SK-N-SH (cell line): ENCODE data around the gene MAP4K4. TPM values are rescaled to one million over a fixed set of nuclear protein-coding genes. Genes with fewer than 3 reads are reported as not detected.

ENCODE experiments used
- CTCF ChIA-PET: fragments of 300-600, 350-600 bp; formaldehyde crosslinking; extraction: SDS; loops from one replicate; lab custom pipeline; 2021; lab: Yijun Ruan, JAX
- POLR2A ChIA-PET: fragments of 350-600 bp; sonication (Branson Sonifier 250); formaldehyde crosslinking; extraction: SDS; loops from one replicate; lab custom pipeline; 2020; ENCODE audit warnings: antibody characterized with exemption, inconsistent platforms; lab: Yijun Ruan, JAX
- DNase-seq: peaks from one replicate; pipeline ENCODE4 v3.0.0; 2012
- H2AFZ ChIP-seq: fragments of 200-600 bp; sonication (generic); 2 replicates; pipeline ENCODE4 v1.8.1; 2016; ENCODE audit warnings: antibody characterized with exemption, mild to moderate bottlenecking, low read depth
- H3F3A ChIP-seq: fragments of 200-600 bp; sonication (generic); replicated peaks from 2 replicates; pipeline ENCODE3; 2016; ENCODE audit warnings: antibody characterized with exemption, mild to moderate bottlenecking; ENCODE audit not compliant: insufficient read depth
- H3K27ac ChIP-seq, 2 experiments: fragments of 200-500 bp in 1 of 2; fragments of 200-600 bp in 1 of 2; sonication (Bioruptor generic) in 1 of 2; sonication (generic), shearing (Covaris generic) in 1 of 2; 2 replicates each; pipeline versions ENCODE4 v1.5.1 to v1.6.1; 2014 to 2016; ENCODE audit warnings: low read depth in 2 of 2, inconsistent platforms in 1 of 2, low read length in 1 of 2, mild to moderate bottlenecking in 1 of 2, mixed read lengths in 1 of 2
- H3K27me3 ChIP-seq: fragments of 200-600 bp; sonication (generic), shearing (Covaris generic); 2 replicates; pipeline ENCODE4 v1.6.1; 2016; ENCODE audit warnings: mixed run types; ENCODE audit not compliant: insufficient read depth
- H3K36me3 ChIP-seq, 2 experiments: fragments of 200-500 bp in 1 of 2; fragments of 200-600 bp in 1 of 2; sonication (Bioruptor generic) in 1 of 2; sonication (generic) in 1 of 2; replicated peaks in 1 of 2; 2 replicates each; pipeline versions ENCODE3 to v1.5.1; 2014 to 2016; ENCODE audit warnings: low read length in 1 of 2, mild to moderate bottlenecking in 1 of 2; ENCODE audit not compliant: insufficient read depth in 2 of 2, control insufficient read depth in 1 of 2
- H3K4me1 ChIP-seq, 2 experiments: fragments of 200-500 bp in 1 of 2; fragments of 200-600 bp in 1 of 2; sonication (Bioruptor generic) in 1 of 2; sonication (generic), shearing (Covaris generic) in 1 of 2; 2 replicates each; pipeline versions ENCODE4 v1.5.1 to v1.6.1; 2014 to 2016; ENCODE audit warnings: low read depth in 1 of 2, low read length in 1 of 2, mixed run types in 1 of 2; ENCODE audit not compliant: insufficient read depth in 2 of 2, control insufficient read depth in 1 of 2
- H3K4me2 ChIP-seq: fragments of 200-600 bp; sonication (generic), shearing (Covaris generic); 2 replicates; pipeline ENCODE4 v1.6.1; 2017; ENCODE audit warnings: mixed run types
- H3K4me3 ChIP-seq, 2 experiments: fragments of 200-500 bp in 1 of 2; fragments of 200-600 bp in 1 of 2; sonication (Bioruptor generic) in 1 of 2; sonication (generic), shearing (Covaris generic) in 1 of 2; 2 replicates each; pipeline versions ENCODE4 v1.5.1 to v1.8.1; 2014 to 2016; ENCODE audit warnings: low read depth in 2 of 2, inconsistent platforms in 1 of 2, low read length in 1 of 2, mild to moderate bottlenecking in 1 of 2, mixed read lengths in 1 of 2, moderate library complexity in 1 of 2
- H3K79me2 ChIP-seq: fragments of 200-600 bp; sonication (generic); 2 replicates; pipeline ENCODE4 v1.8.1; 2017; ENCODE audit warnings: mild to moderate bottlenecking; ENCODE audit not compliant: insufficient read depth
- H3K9ac ChIP-seq: fragments of 200-600 bp; sonication (generic); 2 replicates; pipeline ENCODE4 v1.6.1; 2017; ENCODE audit warnings: mixed run types
- H3K9me2 ChIP-seq: fragments of 200-600 bp; sonication (generic); 2 replicates; pipeline ENCODE4 v1.6.1; 2017; ENCODE audit warnings: mixed run types
- H3K9me3 ChIP-seq: fragments of 200-600 bp; sonication (generic); 2 replicates; pipeline ENCODE4 v1.6.1; 2017; ENCODE audit warnings: mixed run types, mild to moderate bottlenecking, moderate library complexity
- H4K20me1 ChIP-seq: fragments of 200-600 bp; sonication (generic); 2 replicates; pipeline ENCODE4 v1.6.1; 2017; ENCODE audit warnings: mild to moderate bottlenecking, mixed run types; ENCODE audit not compliant: insufficient read depth
- ELF1 ChIP-seq: IDR thresholded peaks from 2 replicates; pipeline ENCODE4 v1.4.0; 2012
- EP300 ChIP-seq, 2 experiments: IDR thresholded peaks; 2 replicates each; pipeline versions ENCODE4 v1.4.0 to v1.6.1; 2012; ENCODE audit warnings: borderline replicate concordance in 1 of 2, low read depth in 1 of 2, low read length in 1 of 2
- FOSL2 ChIP-seq: IDR thresholded peaks from 2 replicates; pipeline ENCODE4 v1.4.0; 2012; ENCODE audit warnings: low read depth, mild to moderate bottlenecking, moderate library complexity, borderline replicate concordance
- GABPA ChIP-seq: IDR thresholded peaks from 2 replicates; pipeline ENCODE4 v1.4.0; 2012; ENCODE audit warnings: low read depth, mild to moderate bottlenecking
- GATA2 ChIP-seq: sonication (generic); formaldehyde crosslinking; IDR thresholded peaks from 2 replicates; pipeline ENCODE4 v1.5.0; 2020; ENCODE audit warnings: mild to moderate bottlenecking, missing genetic modification reagents
- MXI1 ChIP-seq: IDR thresholded peaks from 2 replicates; pipeline ENCODE4 v1.6.1; 2012; ENCODE audit warnings: mild to moderate bottlenecking, low read depth, low read length, improper control_type of control experiment
- NRF1 ChIP-seq: IDR thresholded peaks from 2 replicates; pipeline ENCODE4 v1.6.1; 2012; ENCODE audit warnings: low read depth, mild to moderate bottlenecking, low read length
- RAD21 ChIP-seq: IDR thresholded peaks from 2 replicates; pipeline ENCODE4 v1.6.1; 2012; ENCODE audit warnings: mild to moderate bottlenecking, low read length
- RCOR1 ChIP-seq: fragments of 150-350 bp; IDR thresholded peaks from 2 replicates; pipeline ENCODE4 v1.6.1; 2017; ENCODE audit warnings: antibody characterized with exemption, low read length
- RFX5 ChIP-seq: IDR thresholded peaks from 2 replicates; pipeline ENCODE4 v1.6.1; 2012; ENCODE audit warnings: mild to moderate bottlenecking, improper control_type of control experiment, low read length
- RXRA ChIP-seq: IDR thresholded peaks from 2 replicates; pipeline ENCODE4 v1.4.0; 2012; ENCODE audit warnings: low read depth, mild to moderate bottlenecking, borderline replicate concordance
- SMC3 ChIP-seq: IDR thresholded peaks from 2 replicates; pipeline ENCODE4 v1.6.1; 2012; ENCODE audit warnings: low read depth, low read length, improper control_type of control experiment
- TAF1 ChIP-seq: IDR thresholded peaks from 2 replicates; pipeline ENCODE4 v1.6.1; 2012; ENCODE audit warnings: low read depth, mild to moderate bottlenecking, low read length, moderate library complexity, borderline replicate concordance
- WGBS: methylation state at CpG from one replicate; pipeline ENCODE4 v1.1.6; 2017; ENCODE audit warnings: low lambda C conversion rate; 5-methylcytosine and 5-hydroxymethylcytosine counted together
- polyA plus RNA-seq, 3 experiments: library from polyadenylated mRNA; depleted of rRNA; stranded (reverse); fragments of >200 nt; gene quantifications; 2 replicates each; pipeline ENCODE4 v1.2.3, GENCODE V29; 2012
- TF ChIP-seq, protein P1 (sequence below): IDR thresholded peaks from 2 replicates; pipeline ENCODE4 v1.4.0; 2012; ENCODE audit warnings: low read depth, borderline replicate concordance
- TF ChIP-seq, protein P2 (sequence below): IDR thresholded peaks from 2 replicates; pipeline ENCODE4 v1.4.0; 2012; ENCODE audit warnings: low read depth, borderline replicate concordance
- TF ChIP-seq, protein P3 (sequence below): IDR thresholded peaks from 2 replicates; pipeline ENCODE4 v1.4.0; 2012; ENCODE audit warnings: low read depth
- TF ChIP-seq, protein P4 (sequence below): fragments of 150-350 bp; IDR thresholded peaks from 2 replicates; pipeline ENCODE4 v1.6.1; 2017; ENCODE audit warnings: antibody characterized with exemption, low read length, low read depth, borderline replicate concordance
- TF ChIP-seq, protein P5 (sequence below): fragments of 150-350 bp; IDR thresholded peaks from 2 replicates; pipeline ENCODE4 v1.6.1; 2016; ENCODE audit warnings: mild to moderate bottlenecking, low read depth, low read length
- TF ChIP-seq, protein P6 (sequence below): IDR thresholded peaks from 2 replicates; pipeline ENCODE4 v1.6.1; 2012; ENCODE audit warnings: mild to moderate bottlenecking, low read depth, low read length, moderate library complexity

MAP4K4 gene
- polyA plus RNA-seq, 1 of the 3 experiments (the other 2 are of a cell fraction): 72.9 TPM

DNA sequence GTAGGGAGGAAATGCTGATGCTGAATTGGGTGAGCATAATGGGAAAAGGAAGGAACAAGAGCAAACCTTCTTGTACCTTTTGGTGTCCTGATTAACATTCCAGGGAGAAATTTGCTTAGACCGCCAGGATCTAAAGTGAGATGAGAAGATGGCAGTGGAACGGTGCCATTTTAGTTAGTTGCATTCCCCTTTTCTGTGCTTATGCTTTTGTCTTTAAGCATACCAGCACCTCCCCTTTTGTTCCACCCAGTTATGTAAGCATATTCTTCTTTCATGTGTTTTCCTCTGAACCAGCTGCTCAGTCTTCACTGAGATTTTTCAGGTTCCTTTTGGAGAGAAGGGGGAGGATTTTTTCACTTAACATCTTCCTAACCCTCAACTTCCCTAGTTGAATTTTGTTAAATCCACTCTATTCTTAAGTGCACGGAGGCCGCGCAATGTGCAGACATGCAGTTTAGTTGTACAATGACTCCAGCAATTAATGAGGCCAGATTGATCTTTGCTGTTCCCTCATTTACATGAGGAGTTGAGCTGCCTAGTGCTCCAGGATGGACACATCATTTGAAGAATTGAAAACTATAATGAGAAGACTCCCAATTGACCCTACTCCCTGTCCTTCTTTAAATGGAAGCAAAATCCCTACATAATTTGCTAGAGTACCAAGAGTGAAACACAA, 73.9 kb downstream of the MAP4K4 start:
- Histone ChIP-seq H3K4me3 (no peak overlapping the region), H4K20me1 (peaks cover 97% of the 10 kb centered on the region), H3K9me2 (no peaks in the 10 kb centered on the region), H3K27ac (peak overlapping the region in 1 of 2 experiments; percentile 8; a peak in 2 of 4 replicates), H3K4me2 (no peak overlapping the region), H3K9ac (no peak overlapping the region), H3K4me1 (peaks cover 24 to 55% of the 10 kb centered on the region in 2 experiments), H3K9me3 (no peaks in the 10 kb centered on the region), H3K36me3 (no peaks in the 10 kb centered on the region), H3K27me3 (no peaks in the 10 kb centered on the region), H3F3A (peaks cover 20% of the 10 kb centered on the region), H3K79me2 (peaks cover 100% of the 10 kb centered on the region), H2AFZ (no peak overlapping the region)
- WGBS: 89% methylated on average over 5 of the region's 5 CpGs
- ChIA-PET POLR2A (interaction anchor here (1.1 kb wide), 1 partner anchor 74 kb away, joined by 4 read pairs; no protein-coding TSS in a partner anchor), CTCF (interaction anchor here (0.7 to 5.5 kb wide), 22 partner anchors 9 to 438 kb away, joined by 3 to 53 read pairs (median 4); no protein-coding TSS in a partner anchor)
- TF ChIP-seq RAD21 (no peak), RFX5 (no peak), GATA2 (CRISPR knock-in tag) (no peak), SMC3 (no peak), ELF1 (no peak), EP300 (IDR thresholded peaks at IDR 0.05; ENCODE audit: borderline replicate concordance in 1 of 2, low read depth in 1 of 2, low read length in 1 of 2) (no peak), FOSL2 (no peak), NRF1 (no peak), RXRA (no peak), TAF1 (no peak), GABPA (no peak), MXI1 (no peak), RCOR1 (no peak)
- TF ChIP-seq, protein P1, sequence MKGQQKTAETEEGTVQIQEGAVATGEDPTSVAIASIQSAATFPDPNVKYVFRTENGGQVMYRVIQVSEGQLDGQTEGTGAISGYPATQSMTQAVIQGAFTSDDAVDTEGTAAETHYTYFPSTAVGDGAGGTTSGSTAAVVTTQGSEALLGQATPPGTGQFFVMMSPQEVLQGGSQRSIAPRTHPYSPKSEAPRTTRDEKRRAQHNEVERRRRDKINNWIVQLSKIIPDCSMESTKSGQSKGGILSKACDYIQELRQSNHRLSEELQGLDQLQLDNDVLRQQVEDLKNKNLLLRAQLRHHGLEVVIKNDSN: no peak
- TF ChIP-seq, protein P2, sequence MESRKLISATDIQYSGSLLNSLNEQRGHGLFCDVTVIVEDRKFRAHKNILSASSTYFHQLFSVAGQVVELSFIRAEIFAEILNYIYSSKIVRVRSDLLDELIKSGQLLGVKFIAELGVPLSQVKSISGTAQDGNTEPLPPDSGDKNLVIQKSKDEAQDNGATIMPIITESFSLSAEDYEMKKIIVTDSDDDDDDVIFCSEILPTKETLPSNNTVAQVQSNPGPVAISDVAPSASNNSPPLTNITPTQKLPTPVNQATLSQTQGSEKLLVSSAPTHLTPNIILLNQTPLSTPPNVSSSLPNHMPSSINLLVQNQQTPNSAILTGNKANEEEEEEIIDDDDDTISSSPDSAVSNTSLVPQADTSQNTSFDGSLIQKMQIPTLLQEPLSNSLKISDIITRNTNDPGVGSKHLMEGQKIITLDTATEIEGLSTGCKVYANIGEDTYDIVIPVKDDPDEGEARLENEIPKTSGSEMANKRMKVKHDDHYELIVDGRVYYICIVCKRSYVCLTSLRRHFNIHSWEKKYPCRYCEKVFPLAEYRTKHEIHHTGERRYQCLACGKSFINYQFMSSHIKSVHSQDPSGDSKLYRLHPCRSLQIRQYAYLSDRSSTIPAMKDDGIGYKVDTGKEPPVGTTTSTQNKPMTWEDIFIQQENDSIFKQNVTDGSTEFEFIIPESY: no peak
- TF ChIP-seq, protein P3, sequence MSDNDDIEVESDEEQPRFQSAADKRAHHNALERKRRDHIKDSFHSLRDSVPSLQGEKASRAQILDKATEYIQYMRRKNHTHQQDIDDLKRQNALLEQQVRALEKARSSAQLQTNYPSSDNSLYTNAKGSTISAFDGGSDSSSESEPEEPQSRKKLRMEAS: no peak
- TF ChIP-seq, protein P4, sequence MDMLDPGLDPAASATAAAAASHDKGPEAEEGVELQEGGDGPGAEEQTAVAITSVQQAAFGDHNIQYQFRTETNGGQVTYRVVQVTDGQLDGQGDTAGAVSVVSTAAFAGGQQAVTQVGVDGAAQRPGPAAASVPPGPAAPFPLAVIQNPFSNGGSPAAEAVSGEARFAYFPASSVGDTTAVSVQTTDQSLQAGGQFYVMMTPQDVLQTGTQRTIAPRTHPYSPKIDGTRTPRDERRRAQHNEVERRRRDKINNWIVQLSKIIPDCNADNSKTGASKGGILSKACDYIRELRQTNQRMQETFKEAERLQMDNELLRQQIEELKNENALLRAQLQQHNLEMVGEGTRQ: no peak
- TF ChIP-seq, protein P5, sequence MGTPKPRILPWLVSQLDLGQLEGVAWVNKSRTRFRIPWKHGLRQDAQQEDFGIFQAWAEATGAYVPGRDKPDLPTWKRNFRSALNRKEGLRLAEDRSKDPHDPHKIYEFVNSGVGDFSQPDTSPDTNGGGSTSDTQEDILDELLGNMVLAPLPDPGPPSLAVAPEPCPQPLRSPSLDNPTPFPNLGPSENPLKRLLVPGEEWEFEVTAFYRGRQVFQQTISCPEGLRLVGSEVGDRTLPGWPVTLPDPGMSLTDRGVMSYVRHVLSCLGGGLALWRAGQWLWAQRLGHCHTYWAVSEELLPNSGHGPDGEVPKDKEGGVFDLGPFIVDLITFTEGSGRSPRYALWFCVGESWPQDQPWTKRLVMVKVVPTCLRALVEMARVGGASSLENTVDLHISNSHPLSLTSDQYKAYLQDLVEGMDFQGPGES: no peak
- TF ChIP-seq, protein P6, sequence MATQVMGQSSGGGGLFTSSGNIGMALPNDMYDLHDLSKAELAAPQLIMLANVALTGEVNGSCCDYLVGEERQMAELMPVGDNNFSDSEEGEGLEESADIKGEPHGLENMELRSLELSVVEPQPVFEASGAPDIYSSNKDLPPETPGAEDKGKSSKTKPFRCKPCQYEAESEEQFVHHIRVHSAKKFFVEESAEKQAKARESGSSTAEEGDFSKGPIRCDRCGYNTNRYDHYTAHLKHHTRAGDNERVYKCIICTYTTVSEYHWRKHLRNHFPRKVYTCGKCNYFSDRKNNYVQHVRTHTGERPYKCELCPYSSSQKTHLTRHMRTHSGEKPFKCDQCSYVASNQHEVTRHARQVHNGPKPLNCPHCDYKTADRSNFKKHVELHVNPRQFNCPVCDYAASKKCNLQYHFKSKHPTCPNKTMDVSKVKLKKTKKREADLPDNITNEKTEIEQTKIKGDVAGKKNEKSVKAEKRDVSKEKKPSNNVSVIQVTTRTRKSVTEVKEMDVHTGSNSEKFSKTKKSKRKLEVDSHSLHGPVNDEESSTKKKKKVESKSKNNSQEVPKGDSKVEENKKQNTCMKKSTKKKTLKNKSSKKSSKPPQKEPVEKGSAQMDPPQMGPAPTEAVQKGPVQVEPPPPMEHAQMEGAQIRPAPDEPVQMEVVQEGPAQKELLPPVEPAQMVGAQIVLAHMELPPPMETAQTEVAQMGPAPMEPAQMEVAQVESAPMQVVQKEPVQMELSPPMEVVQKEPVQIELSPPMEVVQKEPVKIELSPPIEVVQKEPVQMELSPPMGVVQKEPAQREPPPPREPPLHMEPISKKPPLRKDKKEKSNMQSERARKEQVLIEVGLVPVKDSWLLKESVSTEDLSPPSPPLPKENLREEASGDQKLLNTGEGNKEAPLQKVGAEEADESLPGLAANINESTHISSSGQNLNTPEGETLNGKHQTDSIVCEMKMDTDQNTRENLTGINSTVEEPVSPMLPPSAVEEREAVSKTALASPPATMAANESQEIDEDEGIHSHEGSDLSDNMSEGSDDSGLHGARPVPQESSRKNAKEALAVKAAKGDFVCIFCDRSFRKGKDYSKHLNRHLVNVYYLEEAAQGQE: no peak
- no peak for DNase-seq
